Measurements from ENCODE around the gene FBLN7.

- TF ChIP-seq CTCF (IDR thresholded peaks at IDR 0.05) (no peak), POLR2A (IDR thresholded peaks at IDR 0.05) (no peak)
Measured at GRCh38 chr2:112230371-112230770, 92.2 kb downstream of the FBLN7 start.

All from body of pancreas (tissue), 4 donors.